Vagina (tissue), 2 donors: ENCODE data around the gene ZSCAN12.

ENCODE experiments used
- POLR2A ChIP-seq, 2 donors: fragments of 450-650 bp; IDR thresholded peaks; one replicate each; pipeline ENCODE4 v1.6.1; 2017; ENCODE audit warnings: antibody characterized with exemption in 2 of 2, mild to moderate bottlenecking in 2 of 2, moderate library complexity in 2 of 2
- TF ChIP-seq, protein P1 (sequence below), 3 experiments: fragments of 450-650 bp in 2 of 3; fragments of 200-600 bp in 1 of 3; sonication (generic) in 1 of 3; IDR thresholded peaks; one replicate each; pipeline ENCODE4 v1.5.1; 2017 to 2019; ENCODE audit warnings: antibody characterized with exemption in 3 of 3, mild to moderate bottlenecking in 2 of 3, moderate library complexity in 2 of 3

GRCh38 chr6:28334286-28335039 lies 65.1 kb downstream of the ZSCAN12 start:
- TF ChIP-seq, protein P1, sequence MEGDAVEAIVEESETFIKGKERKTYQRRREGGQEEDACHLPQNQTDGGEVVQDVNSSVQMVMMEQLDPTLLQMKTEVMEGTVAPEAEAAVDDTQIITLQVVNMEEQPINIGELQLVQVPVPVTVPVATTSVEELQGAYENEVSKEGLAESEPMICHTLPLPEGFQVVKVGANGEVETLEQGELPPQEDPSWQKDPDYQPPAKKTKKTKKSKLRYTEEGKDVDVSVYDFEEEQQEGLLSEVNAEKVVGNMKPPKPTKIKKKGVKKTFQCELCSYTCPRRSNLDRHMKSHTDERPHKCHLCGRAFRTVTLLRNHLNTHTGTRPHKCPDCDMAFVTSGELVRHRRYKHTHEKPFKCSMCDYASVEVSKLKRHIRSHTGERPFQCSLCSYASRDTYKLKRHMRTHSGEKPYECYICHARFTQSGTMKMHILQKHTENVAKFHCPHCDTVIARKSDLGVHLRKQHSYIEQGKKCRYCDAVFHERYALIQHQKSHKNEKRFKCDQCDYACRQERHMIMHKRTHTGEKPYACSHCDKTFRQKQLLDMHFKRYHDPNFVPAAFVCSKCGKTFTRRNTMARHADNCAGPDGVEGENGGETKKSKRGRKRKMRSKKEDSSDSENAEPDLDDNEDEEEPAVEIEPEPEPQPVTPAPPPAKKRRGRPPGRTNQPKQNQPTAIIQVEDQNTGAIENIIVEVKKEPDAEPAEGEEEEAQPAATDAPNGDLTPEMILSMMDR (IDR thresholded peaks at IDR 0.05) = no peak
- TF ChIP-seq POLR2A (IDR thresholded peaks at IDR 0.05) = no peak
